ENCODE measurements around the gene MRPL43.

GRCh38 chr10:101035916-101036702, 48.8 kb upstream of the MRPL43 start:
- TF ChIP-seq SUZ12 (IDR thresholded peaks at IDR 0.05; ENCODE audit: unreplicated experiment) (no peak), CTCF (IDR thresholded peaks at IDR 0.05 in 2 of 3, conservative IDR thresholded peaks at IDR 0.05 in 1 of 3; ENCODE audit: control insufficient read depth in 2 of 3, extremely low read depth in 1 of 3, insufficient read depth in 1 of 3, low read depth in 3 of 3, low read length in 3 of 3) (no peak), RAD21 (IDR thresholded peaks at IDR 0.05; ENCODE audit: insufficient read depth, low read depth, low read length) (no peak), CEBPB (IDR thresholded peaks at IDR 0.05; ENCODE audit: borderline replicate concordance in 1 of 2, low read depth in 2 of 2, low read length in 2 of 2) (no peak), CHD2 (IDR thresholded peaks at IDR 0.05; ENCODE audit: borderline replicate concordance, low read depth, low read length) (no peak), POLR2AphosphoS5 (IDR thresholded peaks at IDR 0.05; ENCODE audit: low read length) (no peak), POLR2A (IDR thresholded peaks at IDR 0.05; ENCODE audit: low read depth, low read length) (no peak), ZBTB4 (CRISPR knock-in tag; IDR thresholded peaks at IDR 0.05) (no peak), ATF2 (IDR thresholded peaks at IDR 0.05; ENCODE audit: low read length) (no peak), MYC (IDR thresholded peaks at IDR 0.05; ENCODE audit: insufficient read depth, insufficient read length, insufficient replicate concordance, low read length, severe bottlenecking) (no peak), EZH2 (IDR thresholded peaks at IDR 0.05; ENCODE audit: borderline replicate concordance, control insufficient read depth, low read depth, low read length) (no peak)

Measured in GM12878 (cell line).